ENCODE data around the gene ITGB5. TPM values are rescaled to one million over a fixed set of nuclear protein-coding genes. Genes with fewer than 3 reads are reported as not detected.
"Not testable (repeated sequence)": the region's sequence is repeated elsewhere in the genome, so short reads cannot be mapped to it uniquely, and the experiment has no call there.

The ITGB5 gene
- total RNA-seq, 1 experiment from 2014 or later: 459 TPM

DNA sequence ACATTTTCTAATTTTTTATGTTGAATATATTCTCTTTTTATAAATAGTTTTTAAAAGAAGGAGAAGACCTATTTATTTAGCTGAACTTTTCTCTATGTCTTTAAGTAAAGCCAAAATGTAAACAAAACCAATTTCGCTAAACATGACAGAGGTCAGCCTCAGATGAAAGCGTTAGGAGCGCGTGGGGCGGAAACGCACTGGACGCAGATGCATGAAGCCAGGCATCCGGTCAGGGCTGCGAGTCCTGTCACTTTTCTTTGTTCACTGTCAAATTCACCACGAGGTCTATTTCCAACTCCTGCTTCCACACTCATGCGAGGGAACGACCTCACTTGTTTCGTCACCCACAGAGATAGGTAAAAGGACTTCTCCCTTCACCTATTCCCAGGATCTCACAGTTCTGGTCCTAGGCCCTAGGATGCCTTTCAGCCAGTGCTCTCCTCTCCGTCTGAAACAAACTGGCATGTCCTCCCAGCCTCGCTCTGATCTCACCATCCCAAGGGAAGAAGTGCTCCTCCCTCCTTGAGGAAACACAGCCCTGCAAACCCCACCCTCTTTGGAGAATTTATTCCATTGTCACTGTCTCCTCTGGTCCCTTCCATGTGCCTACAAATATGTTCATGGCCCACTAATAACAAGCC, 57.9 kb downstream of the ITGB5 start:
- Histone ChIP-seq H3K36me3 (replicated peaks; ENCODE audit: control insufficient read depth, insufficient read depth, low read length) (peaks cover 18% of the 10 kb centered on the region), H3K27me3 (ENCODE audit: control insufficient read depth, insufficient read depth, low read length) (no peaks in the 10 kb centered on the region), H3K4me3 (ENCODE audit: insufficient read depth, low read depth, low read length) (no peak overlapping the region)
- DNase-seq: no peak

DNA sequence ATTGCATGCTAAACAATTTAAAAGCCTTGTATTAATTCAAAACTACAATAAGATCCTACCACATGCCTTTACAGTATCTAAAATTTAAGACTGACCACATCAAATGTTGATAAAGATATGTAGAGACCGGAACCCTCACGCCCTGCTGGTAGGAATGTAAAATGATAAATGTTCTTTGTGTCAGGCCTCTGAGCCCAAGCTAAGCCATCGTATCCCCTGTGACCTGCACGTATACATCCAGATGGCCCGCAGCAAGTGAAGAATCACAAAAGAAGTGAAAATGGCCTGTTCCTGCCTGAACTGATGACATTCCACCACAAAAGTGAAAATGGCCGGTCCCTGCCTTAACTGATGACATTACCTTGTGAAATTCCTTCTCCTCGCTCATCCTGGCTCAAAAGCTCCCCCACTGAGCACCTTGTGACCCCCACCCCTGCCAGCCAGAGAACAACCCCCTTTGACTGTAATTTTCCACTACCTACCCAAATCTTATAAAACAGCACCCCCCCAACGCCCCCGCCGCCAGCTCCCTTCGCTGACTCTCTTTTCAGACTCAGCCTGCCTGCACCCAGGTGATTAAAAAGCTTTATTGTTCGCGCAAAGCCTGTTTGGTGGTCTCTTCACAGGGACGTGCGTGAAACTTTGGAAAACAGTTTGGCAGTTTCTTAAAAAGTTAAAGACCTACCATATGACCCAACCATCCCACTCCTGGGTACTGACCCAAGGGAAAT, 59.5 kb downstream of the ITGB5 start:
- peaks cover 12% of the 10 kb centered on the region for H3K36me3 ChIP-seq (replicated peaks; ENCODE audit: control insufficient read depth, insufficient read depth, low read length)
- DNase-seq; H3K4me3 ChIP-seq (ENCODE audit: insufficient read depth, low read depth, low read length); H3K27me3 ChIP-seq (ENCODE audit: control insufficient read depth, insufficient read depth, low read length): not testable (repeated sequence)

DNA sequence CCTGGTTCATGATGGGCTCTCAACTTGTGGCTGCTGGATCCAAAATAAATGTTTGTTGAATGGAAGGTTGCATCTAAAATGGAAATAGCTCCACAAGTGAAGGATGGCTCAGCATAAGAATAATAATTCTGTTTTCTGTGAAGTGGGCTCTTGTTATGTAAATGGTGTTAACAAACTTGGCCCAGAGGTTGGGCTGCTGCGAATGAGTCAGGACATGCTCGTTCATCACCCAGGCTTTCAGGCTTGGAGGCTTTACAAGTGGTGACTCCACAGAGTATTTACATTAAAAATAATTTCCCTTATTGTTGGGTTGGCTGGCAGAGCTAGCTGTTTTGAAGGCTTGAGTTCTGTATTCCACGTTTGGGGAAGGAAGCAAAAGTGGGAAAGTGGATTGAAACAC, 60.5 kb downstream of the ITGB5 start:
- Histone ChIP-seq H3K27me3 (ENCODE audit: control insufficient read depth, insufficient read depth, low read length) (no peaks in the 10 kb centered on the region), H3K4me3 (ENCODE audit: insufficient read depth, low read depth, low read length) (no peak overlapping the region), H3K36me3 (replicated peaks; ENCODE audit: control insufficient read depth, insufficient read depth, low read length) (peaks cover 5% of the 10 kb centered on the region)
- DNase-seq: no peak

DNA sequence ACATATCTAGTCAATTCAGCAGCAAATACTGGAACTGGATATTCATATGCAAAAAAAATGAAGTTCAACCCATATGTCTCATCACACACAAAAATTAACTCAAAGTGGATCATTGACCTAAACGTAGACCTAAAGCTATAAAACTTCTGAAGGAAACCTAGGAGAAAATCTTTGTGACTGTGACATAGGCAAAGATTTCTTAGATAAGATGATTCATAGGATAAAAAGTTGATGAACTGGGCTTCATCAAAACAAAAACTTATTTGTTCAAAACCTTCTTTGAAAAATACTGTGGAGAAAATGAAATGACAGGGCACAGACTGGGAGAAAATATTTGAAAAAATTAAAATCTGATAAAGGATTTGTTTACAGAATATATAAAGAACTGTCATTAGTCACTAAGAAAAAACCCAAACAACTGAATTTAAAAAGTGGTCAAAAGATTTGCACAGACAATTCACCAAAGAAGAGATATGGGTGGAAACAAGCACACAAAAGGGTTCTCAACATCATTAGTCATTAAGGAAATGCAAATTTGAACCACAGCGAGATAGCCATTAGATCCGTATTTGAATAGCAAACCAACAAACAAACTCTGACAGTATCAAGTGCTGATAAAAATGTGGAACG, 62.8 kb downstream of the ITGB5 start:
- peaks cover 17% of the 10 kb centered on the region for H3K36me3 ChIP-seq (replicated peaks; ENCODE audit: control insufficient read depth, insufficient read depth, low read length)
- no peaks in the 10 kb centered on the region for H3K27me3 ChIP-seq (ENCODE audit: control insufficient read depth, insufficient read depth, low read length)
- DNase-seq: no peak
- H3K4me3 ChIP-seq (ENCODE audit: insufficient read depth, low read depth, low read length): no peak overlapping the region

DNA sequence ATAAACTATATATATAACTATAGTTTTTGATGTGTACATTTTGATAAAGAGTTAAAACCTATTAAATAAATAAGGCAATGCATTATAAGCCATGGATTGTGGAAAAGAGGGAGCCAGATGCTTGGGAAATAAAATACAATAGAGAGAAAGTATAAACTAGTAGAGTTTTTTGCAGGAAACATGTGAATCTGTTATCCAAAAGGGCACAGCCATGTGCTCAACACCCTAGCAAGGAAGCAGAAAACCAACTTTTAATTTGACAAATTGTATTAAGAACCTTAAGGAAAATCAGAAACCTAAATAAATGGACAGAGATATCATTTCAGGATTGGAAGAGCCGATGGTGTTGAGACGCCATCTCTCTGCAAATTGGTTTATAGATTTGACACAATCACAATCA, 63.5 kb downstream of the ITGB5 start:
- no peaks in the 10 kb centered on the region for H3K27me3 ChIP-seq (ENCODE audit: control insufficient read depth, insufficient read depth, low read length)
- DNase-seq: no peak
- peaks cover 19% of the 10 kb centered on the region for H3K36me3 ChIP-seq (replicated peaks; ENCODE audit: control insufficient read depth, insufficient read depth, low read length)
- no peak overlapping the region for H3K4me3 ChIP-seq (ENCODE audit: insufficient read depth, low read depth, low read length)

DNA sequence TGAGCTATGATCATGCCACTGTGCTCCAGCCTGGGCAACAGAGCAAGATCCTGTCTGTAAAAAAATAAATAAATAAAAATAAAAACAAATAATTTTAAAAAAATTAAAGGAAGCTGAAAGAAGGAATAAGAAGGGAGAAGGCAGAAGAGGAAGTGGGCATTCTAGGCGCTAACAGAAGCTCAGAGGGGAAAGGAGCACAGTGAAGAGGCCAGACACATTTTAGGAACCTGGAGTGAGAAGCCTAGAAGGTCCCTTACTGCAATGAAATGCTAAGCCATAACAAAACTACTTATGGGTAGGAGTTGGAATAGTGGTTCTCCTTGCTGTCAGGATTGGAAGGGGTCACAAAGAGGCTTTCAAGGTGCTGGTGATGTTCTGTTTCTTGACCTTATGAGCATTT, 64.0 kb downstream of the ITGB5 start:
- H3K36me3 ChIP-seq (replicated peaks; ENCODE audit: control insufficient read depth, insufficient read depth, low read length): peaks cover 19% of the 10 kb centered on the region

DNA sequence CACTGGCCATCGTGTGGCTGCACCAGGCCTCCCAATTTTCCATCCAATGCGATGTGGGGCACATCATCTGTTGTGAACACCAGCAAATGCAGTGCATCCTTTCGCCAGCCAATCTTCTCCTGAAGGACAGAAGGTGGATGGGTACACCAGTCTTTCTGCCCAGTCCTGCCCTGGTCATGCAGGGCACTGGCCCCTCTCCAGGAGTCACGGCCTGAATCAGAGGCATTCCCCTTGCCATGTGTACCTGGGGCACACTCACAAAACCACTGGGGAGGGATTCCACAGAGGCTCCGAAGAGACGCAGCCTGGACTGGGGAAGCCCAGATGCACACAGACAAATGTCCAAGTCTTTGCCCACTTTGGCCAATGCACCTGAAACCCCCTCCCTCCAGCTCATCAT, 65.8 kb downstream of the ITGB5 start:
- Histone ChIP-seq H3K27me3 (ENCODE audit: control insufficient read depth, insufficient read depth, low read length) (no peaks in the 10 kb centered on the region), H3K36me3 (replicated peaks; ENCODE audit: control insufficient read depth, insufficient read depth, low read length) (peaks cover 32% of the 10 kb centered on the region), H3K4me3 (ENCODE audit: insufficient read depth, low read depth, low read length) (no peak overlapping the region)
- DNase-seq: no peak

More for the DNA sequence above, 64.0 kb downstream of the ITGB5 start:
- H3K4me3 ChIP-seq (ENCODE audit: insufficient read depth, low read depth, low read length): no peak overlapping the region
- no peaks in the 10 kb centered on the region for H3K27me3 ChIP-seq (ENCODE audit: control insufficient read depth, insufficient read depth, low read length)
- no peak for DNase-seq

DNA sequence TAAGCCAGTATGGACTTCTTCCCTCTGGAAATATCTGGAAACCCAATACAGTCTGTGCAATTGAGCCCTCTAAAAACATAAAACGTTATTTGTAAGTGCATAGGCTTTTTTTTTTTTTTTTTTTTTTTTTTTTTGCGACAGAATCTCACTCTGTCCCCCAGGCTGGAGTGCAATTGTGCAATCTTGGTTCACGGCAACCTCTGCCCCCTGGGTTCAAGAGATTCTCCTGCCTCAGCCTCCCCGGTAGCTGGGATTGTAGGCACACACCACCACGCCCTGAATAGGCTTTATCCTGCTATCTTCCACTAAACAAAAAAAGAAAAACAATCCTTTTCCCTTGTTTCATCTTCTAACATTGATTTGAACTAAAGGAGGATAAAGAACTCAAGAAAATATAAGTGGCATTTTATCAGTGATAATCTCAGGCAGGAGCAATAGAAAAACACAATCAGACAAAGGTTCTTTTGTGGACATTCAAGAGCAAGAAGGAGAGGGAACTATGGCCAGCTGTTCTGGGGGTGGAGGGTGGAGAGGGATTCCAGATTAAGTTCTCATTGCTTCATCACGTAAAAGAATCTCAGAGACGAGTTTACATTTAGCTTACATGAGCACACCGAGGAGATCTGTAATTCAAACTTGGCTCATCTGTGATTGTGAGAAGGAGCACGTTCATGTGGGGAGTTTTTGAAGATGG, 68.6 kb downstream of the ITGB5 start:
- DNase-seq: no peak
- Histone ChIP-seq H3K27me3 (ENCODE audit: control insufficient read depth, insufficient read depth, low read length) (no peaks in the 10 kb centered on the region), H3K36me3 (replicated peaks; ENCODE audit: control insufficient read depth, insufficient read depth, low read length) (peaks cover 50% of the 10 kb centered on the region), H3K4me3 (ENCODE audit: insufficient read depth, low read depth, low read length) (no peak overlapping the region)

DNA sequence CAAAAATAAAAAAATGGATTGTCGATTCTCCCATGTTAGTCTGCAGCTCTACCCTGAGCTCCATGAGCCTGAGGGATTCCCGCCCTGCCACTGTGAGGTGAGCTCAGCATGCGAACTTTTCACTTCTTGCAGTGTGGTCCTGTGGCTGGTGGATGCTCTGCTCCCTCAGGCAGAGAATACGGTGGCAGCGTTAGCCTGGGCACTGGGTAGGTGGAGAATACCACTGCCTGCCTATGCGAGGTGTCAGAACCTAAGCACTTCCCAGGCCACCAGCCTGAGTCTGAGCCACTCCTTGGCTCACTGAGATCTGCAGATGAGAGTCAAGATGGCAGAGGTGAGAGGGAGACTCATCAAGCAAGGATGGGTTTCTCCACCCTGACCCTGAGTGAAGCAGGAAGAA, 70.1 kb downstream of the ITGB5 start:
- H3K27me3 ChIP-seq (ENCODE audit: control insufficient read depth, insufficient read depth, low read length): no peaks in the 10 kb centered on the region
- no peak for DNase-seq
- peaks cover 61% of the 10 kb centered on the region for H3K36me3 ChIP-seq (replicated peaks; ENCODE audit: control insufficient read depth, insufficient read depth, low read length)
- H3K4me3 ChIP-seq (ENCODE audit: insufficient read depth, low read depth, low read length): no peak overlapping the region

DNA sequence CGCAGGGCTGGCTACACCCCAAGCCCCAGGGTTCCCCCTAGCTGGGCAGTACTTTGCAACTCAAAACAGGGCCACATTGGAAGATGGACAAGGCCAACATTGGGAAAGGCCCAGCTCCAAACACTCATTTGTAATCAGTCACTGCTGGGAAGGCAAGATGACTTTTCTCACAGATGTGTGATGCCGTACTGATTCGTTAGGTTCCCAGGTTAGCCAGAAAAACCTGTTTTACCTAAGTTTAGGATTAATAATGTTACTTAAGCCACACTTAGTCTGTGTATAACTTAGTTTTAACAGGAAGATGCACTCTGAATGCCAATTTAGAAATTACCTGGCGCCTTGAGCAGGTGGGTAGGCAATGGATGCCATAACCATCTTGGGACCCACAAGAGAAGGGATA, 71.0 kb downstream of the ITGB5 start:
- H3K27me3 ChIP-seq (ENCODE audit: control insufficient read depth, insufficient read depth, low read length): no peaks in the 10 kb centered on the region
- DNase-seq: no peak
- H3K4me3 ChIP-seq (ENCODE audit: insufficient read depth, low read depth, low read length): no peak overlapping the region
- peaks cover 58% of the 10 kb centered on the region for H3K36me3 ChIP-seq (replicated peaks; ENCODE audit: control insufficient read depth, insufficient read depth, low read length)

DNA sequence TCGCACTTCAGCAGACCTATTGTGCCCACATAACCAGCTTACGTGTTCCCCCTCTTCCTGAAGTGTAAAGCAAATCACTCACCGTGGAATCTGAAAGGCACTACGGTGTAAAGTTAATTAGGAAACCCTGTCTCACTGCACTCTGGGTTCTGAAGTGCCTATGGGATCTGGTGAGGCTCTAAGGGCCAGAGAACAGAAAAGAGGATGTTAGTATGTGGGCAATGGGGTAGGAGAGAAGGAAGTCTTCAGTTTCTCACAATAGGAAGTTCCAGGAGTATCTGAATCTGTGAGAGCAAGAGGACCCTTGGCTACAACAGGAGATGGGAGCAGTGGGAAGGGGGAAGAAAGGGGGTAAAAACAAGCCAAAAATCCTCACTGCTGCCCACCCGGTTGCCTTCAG, 71.4 kb downstream of the ITGB5 start:
- Histone ChIP-seq H3K27me3 (ENCODE audit: control insufficient read depth, insufficient read depth, low read length) (no peaks in the 10 kb centered on the region), H3K4me3 (ENCODE audit: insufficient read depth, low read depth, low read length) (no peak overlapping the region), H3K36me3 (replicated peaks; ENCODE audit: control insufficient read depth, insufficient read depth, low read length) (peaks cover 55% of the 10 kb centered on the region)
- no peak for DNase-seq

DNA sequence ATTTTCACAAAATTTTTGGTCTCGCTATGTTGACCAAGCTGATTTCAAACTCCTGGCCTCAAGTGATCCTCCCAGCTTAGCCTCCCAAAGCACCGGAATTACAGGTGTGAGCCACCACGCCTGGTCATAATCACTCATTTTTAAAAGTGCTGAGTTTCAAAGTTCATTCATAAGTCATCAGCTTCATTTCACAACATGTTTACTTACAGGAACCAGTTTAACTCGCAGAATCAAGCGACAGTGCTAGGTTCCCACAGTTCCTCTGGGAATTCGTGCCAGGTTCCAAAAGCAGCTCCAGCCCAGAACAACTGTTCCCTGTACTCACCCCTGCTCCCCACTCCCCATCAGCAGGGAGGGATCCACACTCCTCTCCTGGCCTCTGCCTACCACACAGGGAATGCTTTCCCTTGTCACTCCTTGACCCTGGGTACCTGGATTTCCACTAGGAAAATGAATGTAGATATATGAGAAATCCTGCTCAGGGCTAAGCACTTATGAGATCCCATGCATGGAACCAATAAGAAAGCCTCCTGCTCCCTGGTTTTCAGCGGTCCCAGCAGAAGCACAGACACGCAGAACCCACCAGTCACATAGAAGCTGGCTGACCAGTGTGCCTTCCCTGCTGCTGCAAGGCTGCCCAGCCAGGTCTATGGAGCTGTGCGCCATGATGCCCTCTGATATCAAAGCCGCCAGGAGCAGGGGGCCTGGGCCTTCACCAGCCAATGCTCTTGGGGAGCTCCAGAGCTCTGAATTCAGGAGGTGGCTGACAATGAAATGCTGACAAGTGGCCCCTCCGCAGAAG, 72.3 kb downstream of the ITGB5 start:
- H3K4me3 ChIP-seq (ENCODE audit: insufficient read depth, low read depth, low read length): no peak overlapping the region
- peaks cover 50% of the 10 kb centered on the region for H3K36me3 ChIP-seq (replicated peaks; ENCODE audit: control insufficient read depth, insufficient read depth, low read length)
- no peak for DNase-seq
- no peaks in the 10 kb centered on the region for H3K27me3 ChIP-seq (ENCODE audit: control insufficient read depth, insufficient read depth, low read length)

DNA sequence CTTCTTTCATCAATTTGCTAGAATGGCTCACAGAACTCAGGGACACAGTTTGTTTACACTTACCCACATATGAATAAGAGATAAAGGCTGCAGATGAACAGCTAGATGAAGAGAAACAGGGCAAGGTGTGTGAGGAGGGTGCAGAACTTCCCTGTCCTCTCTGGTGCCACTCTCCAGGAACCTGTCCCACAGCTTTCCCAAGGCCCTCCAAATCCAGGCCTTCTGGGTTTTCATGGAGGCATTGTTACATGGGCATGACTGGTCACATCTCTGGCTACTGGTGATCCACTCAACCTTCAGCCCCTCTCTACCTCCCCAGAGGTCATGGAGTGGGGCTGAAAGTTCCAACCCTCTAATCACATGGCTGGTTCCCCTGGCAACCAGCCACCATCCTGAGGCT, 73.6 kb downstream of the ITGB5 start:
- DNase-seq: no peak
- H3K27me3 ChIP-seq (ENCODE audit: control insufficient read depth, insufficient read depth, low read length): no peaks in the 10 kb centered on the region
- H3K36me3 ChIP-seq (replicated peaks; ENCODE audit: control insufficient read depth, insufficient read depth, low read length): peaks cover 53% of the 10 kb centered on the region
- no peak overlapping the region for H3K4me3 ChIP-seq (ENCODE audit: insufficient read depth, low read depth, low read length)

Data from H7 (cell line).